SKM-1 (cell line): Measurements from ENCODE around the gene TMPRSS9.

Experiments
- DNase-seq: peaks from one replicate; lab custom pipeline; 2025; ENCODE audit not compliant: unreplicated experiment; lab: John Stamatoyannopoulos, UW

Gene TMPRSS9

DNA sequence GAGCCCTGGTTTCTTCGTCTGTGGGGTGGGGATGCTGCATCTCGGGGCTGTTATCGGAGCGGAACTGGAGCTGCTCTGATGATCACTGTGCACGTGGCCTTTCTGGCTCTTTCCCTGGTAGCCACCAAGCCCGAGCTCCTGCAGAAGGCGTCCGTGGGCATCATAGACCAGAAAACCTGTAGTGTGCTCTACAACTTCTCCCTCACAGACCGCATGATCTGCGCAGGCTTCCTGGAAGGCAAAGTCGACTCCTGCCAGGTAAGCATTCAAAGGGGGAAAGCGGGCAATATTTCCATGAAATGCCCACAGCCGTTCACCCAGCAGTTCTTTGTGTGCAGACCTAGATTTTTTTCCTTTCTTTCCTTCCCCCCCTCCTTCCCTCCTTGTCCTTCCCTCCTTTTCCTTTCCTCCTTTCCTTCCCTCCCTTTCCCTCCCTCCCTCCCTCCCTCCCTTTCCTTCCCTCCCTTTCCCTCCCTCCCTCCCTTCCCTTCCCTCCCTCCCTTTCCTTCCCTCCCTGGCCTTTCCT lies 57.9 kb downstream of the TMPRSS9 start:
- DNase-seq, result no peak

DNA sequence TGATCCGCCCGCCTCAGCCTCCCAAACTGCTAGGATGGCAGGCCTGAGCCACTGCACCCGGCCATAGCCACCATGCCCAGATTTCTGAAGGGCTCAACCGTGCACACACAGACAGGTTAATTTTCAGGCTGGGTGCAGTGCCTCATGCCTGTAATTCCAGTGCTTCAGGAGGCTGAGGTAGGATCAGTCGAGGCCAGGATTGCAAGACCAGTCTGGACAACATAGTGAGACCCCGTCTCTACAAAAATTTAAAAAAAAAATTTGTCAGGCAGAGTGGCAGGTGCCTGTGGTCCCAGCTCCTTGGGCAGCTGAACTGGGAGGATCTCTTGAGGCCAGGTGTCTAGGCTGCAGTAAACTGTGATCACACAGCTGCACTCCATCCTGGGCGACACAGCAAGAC lies 59.7 kb downstream of the TMPRSS9 start:
- no peak for DNase-seq

DNA sequence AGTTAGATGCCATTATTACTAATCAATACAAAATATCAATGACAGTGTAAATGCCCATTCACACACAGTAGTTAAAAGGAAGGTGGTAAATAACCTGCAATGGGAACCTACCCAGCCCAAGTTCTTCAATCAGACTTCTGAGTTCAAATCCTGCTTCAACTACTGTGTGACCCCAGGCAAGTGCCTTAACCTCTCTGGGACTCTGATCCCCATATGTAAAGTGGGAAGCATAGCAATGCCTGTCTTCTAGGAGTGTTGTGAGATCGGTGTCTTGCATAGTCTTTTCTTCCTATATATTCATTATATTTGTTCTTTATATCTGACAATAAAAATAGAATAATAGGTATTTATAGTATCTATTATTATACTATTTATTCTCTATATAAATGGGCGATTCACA lies 60.4 kb downstream of the TMPRSS9 start:
- no peak for DNase-seq

DNA sequence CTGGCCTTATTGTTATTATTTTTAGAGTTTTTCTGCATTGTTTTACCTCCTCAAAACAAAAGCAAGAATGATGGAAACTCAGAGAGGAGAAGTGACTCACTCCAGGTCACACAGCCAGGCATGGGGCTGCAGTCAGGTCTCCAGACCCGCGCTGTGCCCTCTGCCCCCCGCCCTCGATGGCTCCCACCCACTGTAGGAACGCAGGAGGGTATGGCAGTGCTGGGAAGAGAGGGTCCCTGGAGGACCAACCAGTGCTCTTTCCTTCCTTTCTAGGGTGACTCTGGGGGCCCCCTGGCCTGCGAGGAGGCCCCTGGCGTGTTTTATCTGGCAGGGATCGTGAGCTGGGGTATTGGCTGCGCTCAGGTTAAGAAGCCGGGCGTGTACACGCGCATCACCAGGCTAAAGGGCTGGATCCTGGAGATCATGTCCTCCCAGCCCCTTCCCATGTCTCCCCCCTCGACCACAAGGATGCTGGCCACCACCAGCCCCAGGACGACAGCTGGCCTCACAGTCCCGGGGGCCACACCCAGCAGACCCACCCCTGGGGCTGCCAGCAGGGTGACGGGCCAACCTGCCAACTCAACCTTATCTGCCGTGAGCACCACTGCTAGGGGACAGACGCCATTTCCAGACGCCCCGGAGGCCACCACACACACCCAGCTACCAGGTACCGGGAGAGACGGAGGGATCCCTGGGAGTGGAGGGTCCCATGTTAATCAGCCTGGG lies 61.7 kb downstream of the TMPRSS9 start:
- DNase-seq, result no peak

DNA sequence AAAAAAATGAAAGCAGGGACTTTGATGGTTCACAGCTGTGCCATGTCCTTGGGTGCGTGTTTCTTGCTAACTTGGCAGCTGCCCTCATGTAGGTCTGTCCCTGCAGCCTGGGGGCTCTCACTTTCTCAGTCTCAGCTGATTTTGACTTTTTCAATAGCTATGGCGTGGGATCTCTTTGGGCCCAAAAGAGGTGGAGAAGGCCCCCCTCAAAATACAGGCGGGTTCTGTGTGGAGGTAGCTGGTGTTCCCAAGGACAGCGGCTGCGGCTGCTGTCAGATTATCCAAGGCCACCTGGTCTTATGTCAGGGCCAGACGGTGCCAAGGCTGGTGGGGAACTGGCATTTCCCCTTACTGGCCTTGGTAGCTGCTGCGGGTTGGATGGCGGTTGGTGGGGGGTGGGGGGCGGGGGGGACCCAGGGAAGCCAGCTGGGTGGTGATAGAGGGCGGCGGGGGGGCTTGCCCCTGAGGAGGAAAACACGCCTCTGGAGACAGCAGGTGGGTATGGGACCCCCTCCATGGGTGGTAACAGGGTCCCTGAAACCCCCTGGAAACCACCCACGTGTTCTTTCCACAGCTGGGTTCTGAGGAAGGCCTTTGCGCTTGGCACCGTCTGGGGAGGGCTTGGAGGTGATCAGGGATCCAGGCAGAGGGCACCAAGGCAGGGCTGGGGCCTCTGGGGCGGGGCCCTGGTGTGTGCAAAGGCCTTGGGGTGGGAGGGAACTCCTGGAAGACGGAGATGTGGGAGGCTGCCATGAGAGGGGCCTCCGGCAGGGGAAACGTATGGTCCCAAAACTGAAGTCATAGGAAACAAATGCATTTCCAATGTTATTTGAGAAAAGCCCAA lies 63.2 kb downstream of the TMPRSS9 start:
- DNase-seq, result no peak

DNA sequence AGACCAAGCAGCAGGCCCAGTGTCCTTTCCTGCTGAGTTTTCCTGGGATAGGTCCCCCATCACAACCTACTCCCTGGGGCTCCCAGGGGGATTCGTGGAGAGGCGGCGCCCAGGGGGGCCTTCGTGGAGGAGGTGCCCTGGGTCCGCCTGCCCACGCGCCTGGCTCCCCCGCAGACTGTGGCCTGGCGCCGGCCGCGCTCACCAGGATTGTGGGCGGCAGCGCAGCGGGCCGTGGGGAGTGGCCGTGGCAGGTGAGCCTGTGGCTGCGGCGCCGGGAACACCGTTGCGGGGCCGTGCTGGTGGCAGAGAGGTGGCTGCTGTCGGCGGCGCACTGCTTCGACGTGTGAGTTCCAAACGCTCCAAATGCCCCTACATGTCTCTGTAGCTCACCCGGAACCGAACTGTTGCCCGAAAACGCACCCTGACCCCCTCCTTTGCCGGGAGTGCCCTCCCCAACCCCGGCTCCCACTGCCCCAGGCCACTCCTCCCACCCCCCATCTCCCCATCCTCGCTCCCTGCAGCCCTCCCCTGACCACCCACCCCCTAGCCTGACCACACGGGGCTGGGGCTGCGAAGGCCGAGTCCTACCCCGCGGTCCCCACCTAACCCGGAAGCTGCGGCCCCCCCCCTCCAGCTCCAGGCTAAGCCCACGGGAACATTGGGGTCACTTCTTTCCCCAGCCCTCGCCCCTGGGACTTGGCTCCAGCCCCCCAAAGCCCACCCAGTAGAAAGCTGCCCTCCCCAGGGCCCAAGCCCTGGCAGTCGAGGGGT lies 64.0 kb downstream of the TMPRSS9 start:
- no peak for DNase-seq

DNA sequence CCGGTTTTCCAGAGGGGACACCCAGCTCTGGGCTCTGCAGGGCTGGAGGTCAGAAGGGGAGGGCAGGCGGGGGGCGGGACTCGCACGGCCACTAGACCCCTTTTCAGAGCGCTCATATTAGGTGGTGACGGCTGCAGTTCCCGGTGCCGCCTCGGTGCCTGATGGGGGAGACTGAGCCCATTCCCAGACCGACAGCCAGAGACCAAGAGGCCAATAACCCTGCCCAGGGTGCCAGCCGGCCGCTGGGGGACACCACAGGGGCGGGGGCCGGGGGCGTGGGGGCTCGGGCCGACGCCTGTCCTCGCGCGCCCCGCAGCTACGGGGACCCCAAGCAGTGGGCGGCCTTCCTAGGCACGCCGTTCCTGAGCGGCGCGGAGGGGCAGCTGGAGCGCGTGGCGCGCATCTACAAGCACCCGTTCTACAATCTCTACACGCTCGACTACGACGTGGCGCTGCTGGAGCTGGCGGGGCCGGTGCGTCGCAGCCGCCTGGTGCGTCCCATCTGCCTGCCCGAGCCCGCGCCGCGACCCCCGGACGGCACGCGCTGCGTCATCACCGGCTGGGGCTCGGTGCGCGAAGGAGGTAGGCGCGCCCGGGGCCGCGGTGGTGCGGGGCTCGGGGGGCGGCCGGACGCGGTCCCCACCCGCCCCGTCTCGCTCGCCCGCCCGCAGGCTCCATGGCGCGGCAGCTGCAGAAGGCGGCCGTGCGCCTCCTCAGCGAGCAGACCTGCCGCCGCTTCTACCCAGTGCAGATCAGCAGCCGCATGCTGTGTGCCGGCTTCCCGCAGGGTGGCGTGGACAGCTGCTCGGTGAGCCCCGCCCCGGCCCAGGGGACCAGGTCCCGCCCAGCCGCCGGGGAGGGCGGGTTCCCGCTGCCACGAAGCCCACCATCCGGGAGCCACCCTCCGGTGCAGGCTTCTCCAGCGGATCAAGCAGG lies 64.9 kb downstream of the TMPRSS9 start:
- DNase-seq, result no peak

DNA sequence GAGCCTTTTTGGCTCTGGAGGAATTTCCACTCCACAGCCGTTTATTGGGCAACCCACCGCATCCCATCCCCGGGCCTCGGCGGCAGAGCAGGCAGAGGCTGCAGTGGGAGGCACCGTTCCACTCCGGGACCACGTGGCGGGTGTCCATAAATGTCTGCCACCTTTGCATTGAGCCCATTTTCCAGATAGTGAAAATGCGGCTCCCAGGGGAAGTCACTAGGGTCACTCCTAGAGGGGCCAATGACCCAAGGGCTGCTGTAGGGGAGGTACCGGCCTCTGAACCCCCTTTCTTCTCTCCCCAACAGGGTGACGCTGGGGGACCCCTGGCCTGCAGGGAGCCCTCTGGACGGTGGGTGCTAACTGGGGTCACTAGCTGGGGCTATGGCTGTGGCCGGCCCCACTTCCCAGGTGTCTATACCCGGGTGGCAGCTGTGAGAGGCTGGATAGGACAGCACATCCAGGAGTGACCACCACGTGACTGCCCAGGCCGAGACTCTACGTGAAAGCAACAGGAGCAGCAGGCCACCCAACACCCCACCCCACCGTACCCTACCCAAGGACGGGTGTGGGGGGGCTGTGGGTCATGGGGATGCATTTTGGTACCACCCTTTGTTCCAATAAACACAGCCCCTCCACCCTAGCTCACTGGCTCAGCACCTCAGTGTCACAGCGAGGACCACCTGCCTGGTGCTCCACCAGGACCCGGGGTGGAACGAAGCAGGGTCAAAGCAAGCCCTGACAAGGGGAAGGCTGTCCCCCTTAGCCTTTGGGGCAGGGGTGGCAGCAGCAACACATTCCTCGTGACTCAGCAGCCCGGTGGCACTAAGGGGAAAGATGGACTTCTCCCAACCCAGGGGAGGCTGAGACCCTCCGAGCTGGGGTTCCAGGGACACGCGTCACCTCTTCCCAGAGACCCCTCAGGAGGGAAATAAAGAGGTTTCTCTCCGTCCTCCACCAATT lies 65.8 kb downstream of the TMPRSS9 start:
- DNase-seq, result no peak

DNA sequence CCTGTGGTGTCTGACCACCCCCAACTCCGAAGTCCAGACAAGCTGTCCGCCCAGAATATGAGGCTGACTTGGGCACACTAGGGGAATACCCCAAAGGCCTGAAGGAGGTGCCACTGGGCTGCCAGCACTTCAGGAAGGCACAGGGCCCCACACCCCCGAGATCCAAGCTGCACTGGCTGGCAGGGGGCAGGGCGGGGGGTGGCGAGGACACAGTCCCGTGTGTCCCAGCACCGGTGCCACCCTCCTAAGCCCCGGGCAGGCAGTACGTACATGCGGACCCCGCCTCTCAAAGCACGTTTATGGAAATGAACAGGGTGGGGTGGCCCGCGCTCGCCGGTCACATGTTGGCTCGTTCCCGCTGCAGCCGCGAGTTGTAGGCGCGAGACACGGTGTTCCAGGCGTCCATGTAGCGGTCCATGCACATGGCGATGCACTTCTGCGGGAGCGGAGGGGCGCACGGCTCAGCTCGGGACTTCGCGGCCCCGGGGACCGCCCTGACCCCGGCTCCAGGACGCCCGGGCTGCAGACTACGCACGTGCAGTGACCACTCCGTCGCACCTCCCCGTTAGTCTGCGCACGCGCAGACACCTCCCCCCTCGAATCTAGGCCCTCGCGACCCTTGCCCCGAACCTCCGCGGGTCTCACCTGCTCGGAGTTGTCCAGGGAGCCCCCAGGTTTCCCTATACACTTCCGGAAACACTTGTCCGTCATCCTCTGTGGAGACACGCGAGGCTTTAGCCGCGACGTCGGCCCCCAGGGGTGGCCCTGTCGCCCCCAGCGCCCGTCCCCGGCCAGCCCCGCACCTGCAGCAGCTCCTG lies 66.8 kb downstream of the TMPRSS9 start:
- DNase-seq, result no peak

DNA sequence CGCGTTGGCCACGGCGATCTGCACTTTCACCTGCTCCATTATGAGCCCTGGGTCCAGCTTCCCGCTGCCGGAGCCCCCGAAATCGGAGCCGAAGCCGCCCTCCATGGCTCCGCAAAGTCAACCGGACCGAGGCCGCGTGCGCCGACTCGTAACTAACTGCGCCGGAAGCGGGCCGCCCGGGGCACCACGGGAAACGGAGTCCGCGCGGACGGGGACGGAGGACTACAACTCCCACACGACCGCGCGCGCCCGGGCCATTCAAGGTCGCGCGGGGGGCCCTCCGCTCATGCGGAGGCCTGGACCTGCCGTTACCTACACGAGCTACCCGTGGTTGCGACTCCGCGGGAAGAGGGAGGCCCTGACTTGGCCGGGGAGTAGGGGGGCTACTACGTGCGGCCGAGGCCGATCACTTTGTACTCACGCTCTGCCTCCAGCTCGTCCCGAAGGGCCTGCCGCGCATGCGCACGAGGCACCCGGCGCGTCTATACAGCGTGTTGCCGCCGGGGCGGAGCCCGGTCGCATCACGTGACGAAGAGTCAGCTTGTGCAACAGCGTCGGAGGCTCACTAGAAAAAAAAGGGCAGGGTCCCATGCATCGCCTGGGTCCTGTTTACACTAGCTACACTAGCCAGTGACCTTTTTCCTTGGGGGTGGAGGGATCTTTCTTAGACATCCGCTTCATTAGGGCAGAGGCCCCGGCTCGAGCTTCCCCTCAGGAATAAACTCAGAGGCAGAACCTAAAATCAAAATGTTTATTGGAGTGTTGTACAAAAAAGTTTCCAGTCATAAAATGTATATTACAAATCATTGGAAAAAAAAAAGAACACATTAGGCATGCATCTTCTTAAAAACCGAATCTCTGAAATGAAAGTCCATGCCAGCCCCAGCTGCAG lies 67.6 kb downstream of the TMPRSS9 start, which contains the start of gene TIMM13:
Gene TIMM13, minus strand, starts transcription at position 158 of the 892 bp plus-strand sequence. Its CDS starts 53 bp downstream, at position 105.
- peak; percentile 86 for DNase-seq

DNA sequence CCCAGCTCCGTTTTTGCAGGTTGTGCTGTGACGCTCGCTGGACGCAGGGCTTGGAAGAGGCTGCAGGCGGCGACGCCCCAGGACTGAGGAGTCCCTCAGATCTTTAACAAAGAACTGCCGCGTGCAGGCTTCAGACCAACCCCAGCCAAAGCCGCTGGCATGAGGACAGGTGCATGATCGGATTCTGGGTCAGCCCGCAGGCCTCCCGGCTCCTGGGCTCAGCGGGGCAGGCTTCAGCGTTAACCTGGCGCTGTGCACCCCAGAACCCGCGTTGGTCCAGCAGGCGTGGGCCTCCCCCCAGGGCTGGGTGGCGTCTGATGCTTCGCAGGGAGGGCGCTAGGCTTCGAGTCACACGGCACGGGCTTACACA lies 68.2 kb downstream of the TMPRSS9 start:
- no peak for DNase-seq

DNA sequence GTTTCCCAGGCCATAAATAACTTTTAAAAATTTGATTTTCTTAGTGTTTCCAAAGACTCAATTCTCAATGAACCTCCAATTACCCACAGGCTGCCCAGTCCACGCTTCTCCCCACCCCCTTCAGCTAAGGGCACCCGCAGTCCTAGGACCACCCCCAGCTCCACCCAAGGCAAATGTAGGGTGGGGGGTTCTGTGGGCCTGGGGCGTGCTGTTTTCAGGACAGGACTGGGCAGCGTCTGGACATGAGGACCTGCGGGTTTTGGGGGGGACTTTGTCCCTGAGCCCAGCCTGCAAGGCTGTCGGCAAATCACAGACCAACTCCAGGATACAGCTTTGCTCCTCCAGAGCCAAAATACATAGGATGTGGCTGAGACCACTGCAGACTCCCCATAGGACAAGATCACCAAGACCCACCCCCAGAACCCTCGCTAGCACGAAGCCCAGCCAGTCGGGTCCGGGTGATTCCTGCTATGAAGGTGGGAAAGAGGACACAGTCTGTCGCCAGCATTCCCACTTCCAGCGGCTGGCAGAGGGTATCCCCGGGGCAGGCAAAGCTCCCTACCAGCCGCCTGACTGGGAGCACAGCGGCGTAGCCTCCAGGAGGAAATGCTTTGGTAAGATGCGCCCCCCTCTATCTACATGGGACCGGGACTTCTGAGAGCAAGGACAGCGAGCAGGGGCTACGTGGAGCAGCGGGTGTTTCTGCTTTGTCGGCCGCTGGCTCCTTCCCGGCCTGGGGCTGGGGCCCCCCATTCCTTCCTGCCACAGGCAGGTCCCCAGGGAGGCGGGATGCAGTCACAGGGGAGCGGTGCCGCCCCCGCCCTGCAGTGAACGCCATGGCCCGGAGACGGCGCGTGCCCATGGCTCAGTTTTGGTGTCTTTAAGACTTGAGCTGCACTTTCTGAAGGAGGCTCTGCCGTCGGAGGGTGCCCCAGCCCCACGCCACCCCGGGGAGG lies 69.0 kb downstream of the TMPRSS9 start:
- no peak for DNase-seq

DNA sequence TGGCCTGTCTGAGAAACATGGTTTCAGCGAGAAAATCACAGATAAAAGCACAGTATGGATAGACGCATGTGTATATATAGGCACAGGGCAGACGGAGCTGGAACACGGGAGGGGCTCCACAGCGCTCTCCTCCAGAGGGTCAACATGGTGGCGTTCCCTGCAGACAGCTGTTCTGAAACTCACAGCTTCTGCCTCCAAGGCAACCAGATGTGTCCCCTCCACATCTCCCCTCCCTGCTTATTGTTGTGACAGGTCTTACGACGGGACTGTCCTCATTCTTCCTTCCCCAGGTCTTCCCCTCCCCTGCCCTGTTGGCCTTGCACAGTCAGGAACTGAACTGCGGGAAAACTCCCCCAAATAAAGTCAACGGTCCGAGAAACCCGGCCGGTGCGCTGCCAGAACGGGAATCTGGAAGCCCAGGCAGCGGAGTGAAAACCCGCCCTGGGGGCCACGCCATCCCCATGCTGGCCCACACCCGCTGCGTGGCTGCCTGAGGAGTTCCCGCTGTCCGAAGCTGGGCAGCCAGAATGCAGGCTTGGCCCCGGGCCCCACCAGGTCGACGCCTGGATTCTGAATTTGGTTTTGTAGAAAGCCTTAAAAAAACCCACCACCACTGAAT lies 70.0 kb downstream of the TMPRSS9 start:
- no peak for DNase-seq

DNA sequence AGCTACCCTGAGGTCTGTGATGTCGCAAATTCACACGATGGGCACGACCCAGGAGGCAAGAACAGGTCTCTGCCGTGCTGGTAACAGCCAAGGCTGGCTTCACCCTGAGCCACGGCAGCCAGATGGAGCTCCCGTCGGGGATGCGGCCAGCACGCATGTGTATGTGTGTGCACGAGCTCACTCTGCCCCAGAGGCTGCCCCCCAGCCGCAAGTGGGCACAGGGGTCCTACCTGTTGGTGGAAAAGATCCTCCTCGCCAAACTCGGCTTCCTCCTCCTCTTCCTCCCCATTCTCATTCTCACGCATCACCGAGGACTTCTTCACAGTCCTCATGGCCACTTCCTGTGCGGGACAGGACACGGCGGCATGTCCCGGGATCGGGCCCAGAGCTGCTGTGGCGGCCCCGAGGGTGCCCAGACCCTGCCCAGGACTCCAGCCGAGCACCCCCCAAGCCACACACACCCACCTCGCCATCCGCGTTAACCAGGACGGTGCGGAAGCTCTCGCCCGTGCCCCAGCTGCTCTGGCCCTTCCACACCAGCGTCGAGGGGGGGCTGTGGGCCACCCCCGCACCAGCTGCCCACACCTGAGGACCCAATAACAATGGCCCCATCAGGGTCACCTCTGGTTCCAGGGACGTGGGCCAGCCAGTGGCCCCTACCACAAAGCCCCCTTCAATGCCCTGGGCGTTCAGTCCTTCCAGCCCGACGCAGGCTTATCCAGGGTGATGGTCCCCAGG lies 71.4 kb downstream of the TMPRSS9 start:
- DNase-seq, result no peak
